Measurements from ENCODE around the gene CNIH3.
A peak's percentile ranks its signal among the peaks of the same experiment; 100 is the strongest.
"Not testable (repeated sequence)": the region's sequence is repeated elsewhere in the genome, so short reads cannot be mapped to it uniquely, and the experiment has no call there.

CNIH3 gene

GRCh38 chr1:224615861-224616755 lies at the start of gene CNIH3:
TSS of gene CNIH3 (plus strand) at chr1:224616317. CDS start at chr1:224617175, 858 bp downstream.
- FAIRE-seq (no peak), DNase-seq (ENCODE audit: insufficient read length, low spot score) (no peak)

GRCh38 chr1:224566492-224566891 lies 49.6 kb upstream of the CNIH3 start:
- not testable (repeated sequence) for FAIRE-seq

GRCh38 chr1:224569276-224569675 lies 46.8 kb upstream of the CNIH3 start:
- FAIRE-seq (no peak), DNase-seq (ENCODE audit: insufficient read length, low spot score) (no peak)

More at GRCh38 chr1:224566492-224566891, 49.6 kb upstream of the CNIH3 start:
- DNase-seq (ENCODE audit: insufficient read length, low spot score) = not testable (repeated sequence)

- FAIRE-seq; DNase-seq (ENCODE audit: insufficient read length, low spot score): not testable (repeated sequence)
Observed at GRCh38 chr1:224571975-224572374, 44.1 kb upstream of the CNIH3 start.

- FAIRE-seq = peak; percentile 33
Observed at GRCh38 chr1:224579526-224579925, 36.6 kb upstream of the CNIH3 start.

DNA sequence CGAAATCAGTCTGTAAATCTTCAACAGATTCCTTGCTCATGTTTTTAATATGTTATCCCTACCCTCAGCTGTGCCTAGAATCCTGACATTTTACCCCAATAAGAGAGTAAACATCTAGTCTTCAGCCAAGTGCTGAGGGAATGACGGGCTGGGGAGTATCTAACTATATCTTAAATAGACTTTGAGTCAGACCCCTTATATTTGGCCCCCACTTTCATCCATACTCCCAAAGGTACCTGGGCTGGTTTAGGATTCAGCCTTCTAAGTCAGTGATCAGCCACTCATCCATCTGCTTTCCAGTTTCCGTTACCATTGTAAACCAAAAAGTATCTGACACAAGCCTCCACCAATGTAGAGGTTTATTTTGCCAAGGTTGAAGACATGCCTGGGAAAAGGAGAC lies 36.1 kb upstream of the CNIH3 start:
- no peak for DNase-seq (ENCODE audit: insufficient read length, low spot score)
- no peak for FAIRE-seq

More at GRCh38 chr1:224579526-224579925, 36.6 kb upstream of the CNIH3 start:
- peak; percentile 17 for DNase-seq (ENCODE audit: insufficient read length, low spot score)

- FAIRE-seq (no peak), DNase-seq (ENCODE audit: insufficient read length, low spot score) (no peak)
Observed at GRCh38 chr1:224582041-224582440, 34.1 kb upstream of the CNIH3 start.

DNA sequence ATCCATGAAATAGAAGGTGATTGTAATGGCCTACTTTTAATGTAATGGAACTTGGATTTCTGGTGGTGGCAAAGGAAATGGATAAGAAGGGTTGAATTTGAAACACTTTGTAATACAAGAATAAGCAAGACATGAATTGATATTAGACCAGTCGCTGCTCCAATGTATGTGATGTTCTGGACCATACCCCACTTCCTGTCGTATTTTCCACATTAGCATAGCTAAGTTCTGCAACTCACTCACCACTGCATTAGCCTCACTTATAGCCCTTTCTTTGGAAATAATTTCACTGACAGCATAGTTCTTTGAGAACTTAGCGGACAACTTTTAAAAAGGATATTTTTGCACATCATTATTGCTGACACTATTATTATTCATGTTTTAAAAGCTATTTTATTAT lies 32.3 kb upstream of the CNIH3 start:
- FAIRE-seq (no peak), DNase-seq (ENCODE audit: insufficient read length, low spot score) (no peak)

GRCh38 chr1:224585051-224585450 lies 31.1 kb upstream of the CNIH3 start:
- DNase-seq (ENCODE audit: insufficient read length, low spot score) (no peak), FAIRE-seq (no peak)

DNA sequence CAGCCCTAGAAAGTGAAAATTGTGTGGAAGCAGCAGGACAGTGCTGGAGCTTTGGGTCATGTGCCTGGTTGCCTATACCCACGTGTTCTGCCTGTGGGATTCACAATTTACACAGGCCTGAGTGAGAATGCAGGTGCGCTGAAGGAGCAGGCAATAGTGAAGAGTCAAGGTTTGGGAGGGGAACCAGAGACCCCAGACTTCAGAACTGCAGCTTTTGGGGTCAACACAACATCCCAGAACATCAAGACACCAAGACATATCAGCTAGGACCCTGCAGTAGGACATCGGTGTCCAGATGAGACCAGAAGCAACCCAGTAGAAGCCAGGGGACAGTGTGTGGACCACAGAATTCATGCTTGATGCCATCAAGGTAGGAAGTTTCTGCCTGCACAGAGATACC lies 29.1 kb upstream of the CNIH3 start:
- DNase-seq (ENCODE audit: insufficient read length, low spot score) (no peak), FAIRE-seq (no peak)

GRCh38 chr1:224588515-224588914 lies 27.6 kb upstream of the CNIH3 start:
- FAIRE-seq (no peak), DNase-seq (ENCODE audit: insufficient read length, low spot score) (no peak)

DNA sequence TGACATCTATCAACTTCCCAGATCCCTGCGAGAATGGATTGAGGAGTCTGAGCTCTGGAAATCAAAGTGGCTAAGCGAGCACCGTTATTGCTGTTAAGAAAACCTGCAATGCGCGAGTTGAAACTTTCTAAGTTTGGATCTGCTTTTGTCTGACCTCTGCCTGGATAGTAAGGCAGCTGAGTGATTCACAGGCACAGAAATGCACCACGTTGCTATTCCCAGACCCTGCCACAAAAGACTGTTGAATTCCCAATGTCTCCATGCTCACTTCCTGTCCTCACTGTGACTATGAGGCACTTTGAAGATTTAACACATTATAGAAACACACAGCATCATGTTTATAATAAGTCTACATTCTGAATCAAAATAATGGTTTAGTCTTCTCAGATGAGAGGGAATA lies 27.1 kb upstream of the CNIH3 start:
- FAIRE-seq = peak; percentile 65
- DNase-seq (ENCODE audit: insufficient read length, low spot score) = no peak

- DNase-seq (ENCODE audit: insufficient read length, low spot score) (no peak), FAIRE-seq (no peak)
Observed at GRCh38 chr1:224591326-224591725, 24.8 kb upstream of the CNIH3 start.

DNA sequence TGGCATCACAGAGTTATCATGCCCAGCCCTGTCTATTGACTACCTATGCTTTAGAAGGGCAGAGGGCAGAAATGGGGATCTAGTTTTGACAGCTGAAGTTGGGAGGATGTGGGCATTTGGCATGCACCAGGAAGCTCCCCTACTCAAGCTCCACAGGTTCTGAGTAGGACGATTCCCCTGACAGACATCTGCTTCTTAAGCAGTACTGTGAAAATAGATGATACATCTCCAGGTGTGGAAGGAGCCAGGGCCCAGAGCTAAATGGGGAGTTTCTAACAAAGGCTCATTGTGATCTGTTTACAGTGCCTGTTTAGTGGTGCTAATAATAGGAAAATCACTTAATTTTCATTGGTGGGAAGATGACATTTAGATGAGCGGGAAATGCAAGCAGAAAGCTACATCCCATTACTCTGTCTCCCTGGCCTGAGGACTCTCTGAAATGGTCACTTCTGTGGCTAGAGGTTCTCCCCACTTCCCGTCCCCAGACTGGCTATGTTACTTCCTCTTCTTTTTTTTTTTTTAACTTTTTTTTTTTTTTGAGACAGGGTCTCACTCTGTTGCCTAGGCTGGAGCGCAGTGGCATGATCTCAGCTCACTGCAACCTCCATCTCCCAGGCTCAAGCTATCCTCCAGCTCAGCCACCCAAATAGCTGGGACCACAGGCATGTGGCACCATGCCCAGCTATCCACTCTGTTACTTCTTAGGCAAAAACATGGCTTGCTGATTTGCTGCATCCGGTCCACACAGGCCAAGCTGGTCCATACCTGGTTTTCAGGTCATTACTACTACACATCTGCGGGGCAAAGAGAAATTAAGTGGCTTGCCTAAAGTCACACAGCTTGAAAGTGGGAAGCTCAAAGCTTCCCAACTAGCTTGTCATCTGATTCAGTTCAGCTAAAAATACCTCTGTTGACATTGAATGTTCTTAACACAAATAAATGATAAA lies 23.2 kb upstream of the CNIH3 start:
- FAIRE-seq (peak; percentile 64), DNase-seq (ENCODE audit: insufficient read length, low spot score) (peak; percentile 64)

- no peak for FAIRE-seq
- DNase-seq (ENCODE audit: insufficient read length, low spot score) = no peak
Observed at GRCh38 chr1:224594360-224594759, 21.8 kb upstream of the CNIH3 start.

DNA sequence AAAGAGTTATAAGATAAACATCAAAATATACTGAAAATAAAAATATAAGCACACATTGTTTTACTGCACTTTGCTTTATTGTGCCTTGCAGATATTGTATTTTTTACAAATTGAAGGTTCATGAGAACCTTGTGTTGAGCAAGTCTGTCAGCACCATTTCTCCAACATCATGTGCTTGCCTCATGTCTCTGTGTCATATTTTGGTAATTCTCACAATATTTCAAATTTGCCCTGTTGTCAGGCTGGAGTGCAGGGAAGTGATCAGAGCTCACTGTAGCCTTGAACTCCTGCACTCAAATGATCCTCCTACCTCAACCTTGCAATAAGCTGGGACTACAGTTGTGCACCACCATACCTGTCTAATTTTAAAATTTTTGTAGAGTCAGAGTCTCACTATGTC lies 21.3 kb upstream of the CNIH3 start:
- FAIRE-seq = no peak
- DNase-seq (ENCODE audit: insufficient read length, low spot score) = no peak

GRCh38 chr1:224605482-224606181 lies 10.5 kb upstream of the CNIH3 start:
- FAIRE-seq = no peak

DNA sequence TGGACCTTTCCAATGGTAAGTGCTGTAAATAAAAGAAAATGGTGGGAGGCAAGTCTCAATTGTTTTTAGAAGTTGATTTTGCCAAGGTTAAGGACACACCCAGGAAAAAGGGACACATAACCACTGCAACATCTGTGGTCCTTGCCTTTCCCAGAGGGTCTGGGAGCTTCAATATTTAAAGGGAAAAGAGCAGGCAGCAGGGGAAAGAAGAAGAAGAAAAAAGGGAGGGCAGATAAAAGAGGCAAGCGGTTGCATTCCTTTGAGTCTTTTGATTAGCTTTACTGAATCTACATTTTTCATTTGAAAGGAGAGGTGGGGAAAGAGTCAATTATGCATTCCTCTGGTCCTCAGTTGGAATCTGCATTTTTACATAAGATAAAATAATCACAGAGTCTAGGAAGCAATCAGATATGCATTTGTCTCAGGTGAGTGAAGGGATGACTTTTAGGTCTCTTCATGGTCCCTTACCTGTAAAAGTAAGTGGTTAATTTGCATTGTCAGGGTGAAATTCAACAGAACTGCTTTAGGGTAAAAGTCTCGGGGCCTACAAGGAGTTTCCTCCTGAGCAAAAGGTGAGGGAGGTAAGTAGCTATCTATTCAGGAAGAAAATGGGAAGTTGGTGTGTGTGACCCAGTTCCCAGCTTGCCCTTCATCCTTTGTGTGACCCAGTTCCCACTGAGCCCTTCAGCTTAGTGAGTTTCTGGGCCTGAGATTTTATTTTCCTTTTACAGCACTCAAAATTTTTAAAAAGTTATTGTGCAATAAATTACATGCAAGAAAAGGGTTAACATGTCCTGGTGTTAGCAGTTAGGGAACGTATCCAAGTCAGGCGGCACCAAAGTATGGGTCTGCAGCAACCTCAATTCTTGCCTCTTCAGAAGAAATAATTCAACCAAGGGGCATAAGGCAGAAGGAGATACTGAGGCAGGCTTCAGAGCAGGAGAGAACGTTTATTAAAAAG lies 8.6 kb upstream of the CNIH3 start:
- FAIRE-seq (no peak), DNase-seq (ENCODE audit: insufficient read length, low spot score) (no peak)

More at GRCh38 chr1:224605482-224606181, 10.5 kb upstream of the CNIH3 start:
- DNase-seq (ENCODE audit: insufficient read length, low spot score) = no peak

- DNase-seq (ENCODE audit: insufficient read length, low spot score) = no peak
- no peak for FAIRE-seq
Observed at GRCh38 chr1:224609333-224609732, 6.8 kb upstream of the CNIH3 start.
